Esophagus muscularis mucosa (tissue), 4 donors: ENCODE measurements around the gene NAT14.

Source experiments
- CTCF ChIP-seq, 3 experiments: fragments of 200-600 bp in 2 of 3; fragments of 450-650 bp in 1 of 3; sonication (generic) in 2 of 3; IDR thresholded peaks; one replicate each; pipeline ENCODE4 v1.5.1; 2017 to 2019; ENCODE audit warnings: antibody characterized with exemption in 3 of 3, mild to moderate bottlenecking in 2 of 3, moderate library complexity in 1 of 3
- EP300 ChIP-seq: sonication (generic); formaldehyde crosslinking; IDR thresholded peaks from one replicate; pipeline ENCODE4 v1.6.1; 2017; ENCODE audit warnings: antibody characterized with exemption
- POLR2A ChIP-seq: fragments of 450-650 bp; IDR thresholded peaks from one replicate; pipeline ENCODE4 v1.6.1; 2017; ENCODE audit warnings: antibody characterized with exemption, moderate library complexity, mild to moderate bottlenecking, low read depth
- POLR2AphosphoS5 ChIP-seq, 2 donors: sonication (generic); formaldehyde crosslinking; IDR thresholded peaks; one replicate each; pipeline ENCODE4 v1.6.1; 2017; ENCODE audit warnings: antibody characterized with exemption in 2 of 2

DNA sequence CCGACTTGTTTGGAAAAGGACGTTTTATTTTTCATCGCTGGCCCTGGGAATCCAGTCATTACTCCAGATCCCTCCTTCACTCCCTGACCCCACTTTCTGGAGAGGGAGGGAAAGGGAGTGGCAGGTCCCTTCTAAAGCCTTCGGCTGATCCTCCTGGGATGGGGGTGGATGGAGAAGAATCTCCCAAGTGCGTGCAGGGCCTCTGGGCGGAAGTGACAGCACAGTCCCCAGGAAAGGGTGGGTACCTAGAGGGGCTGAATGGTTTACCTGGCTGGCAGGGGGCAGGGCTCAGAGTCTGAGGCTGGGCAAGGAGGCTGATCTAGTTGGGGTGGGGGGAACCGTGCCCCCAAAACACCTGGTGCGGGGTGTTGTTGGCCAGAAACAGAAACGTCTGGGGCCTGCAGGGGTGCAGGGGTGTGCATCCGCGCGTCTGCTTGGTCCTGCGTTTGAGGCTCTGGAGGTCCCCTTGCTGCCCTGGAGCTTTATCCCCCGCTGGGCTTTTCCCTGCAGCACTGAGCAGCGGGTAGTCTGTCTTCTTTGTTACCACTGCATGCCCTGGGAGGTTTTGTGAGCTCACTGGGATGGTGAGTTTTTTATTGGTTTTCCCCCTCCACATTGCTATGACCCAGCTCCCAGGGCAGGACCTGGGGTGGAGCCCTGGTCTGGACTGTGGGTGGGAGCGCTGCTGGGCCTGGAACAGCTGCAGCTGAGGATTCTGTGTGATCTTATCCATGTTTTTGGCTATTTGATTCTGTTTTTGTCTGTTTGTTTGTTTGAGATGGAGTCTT, 11.6 kb upstream of the NAT14 start:
- TF ChIP-seq POLR2A (no peak), CTCF (IDR thresholded peaks at IDR 0.05) (no peak), EP300 (no peak), POLR2AphosphoS5 (IDR thresholded peaks at IDR 0.05) (no peak)
